PC-3 (cell line): ENCODE results near the gene RNF144B.

Experiments used
- EZH2 ChIP-seq: fragments of 300-600 bp; sonication (generic); IDR thresholded peaks from one replicate; pipeline ENCODE4 v1.6.1; 2017; ENCODE audit warnings: antibody characterized with exemption, mild to moderate bottlenecking, low read length; ENCODE audit not compliant: unreplicated experiment
- TF ChIP-seq, protein P1 (sequence below): fragments of 300-600 bp; sonication (generic); conservative IDR thresholded peaks from 2 replicates; pipeline ENCODE4 v1.5.1; 2017; ENCODE audit warnings: antibody characterized with exemption, low read depth, mild to moderate bottlenecking, low read length

DNA sequence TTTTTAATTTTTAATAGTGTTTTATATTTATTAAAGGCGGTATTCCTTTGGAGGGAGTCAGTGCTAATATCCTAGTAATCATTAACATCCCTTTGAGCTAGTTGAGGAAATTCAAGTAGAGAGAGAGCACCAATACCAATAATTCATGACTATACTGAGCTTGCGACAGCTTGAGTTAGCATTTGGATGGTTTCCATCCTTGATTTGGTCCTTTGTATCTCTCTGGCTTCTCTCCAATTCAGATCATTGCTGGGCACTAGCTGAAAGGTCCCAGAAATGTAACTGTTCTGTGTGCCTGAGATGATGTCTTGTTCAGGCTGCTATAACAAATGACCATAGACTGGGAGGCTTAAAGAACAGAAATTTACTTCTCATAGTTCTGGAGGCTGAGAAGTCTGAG, 77.0 kb downstream of the RNF144B start:
- TF ChIP-seq, protein P1, sequence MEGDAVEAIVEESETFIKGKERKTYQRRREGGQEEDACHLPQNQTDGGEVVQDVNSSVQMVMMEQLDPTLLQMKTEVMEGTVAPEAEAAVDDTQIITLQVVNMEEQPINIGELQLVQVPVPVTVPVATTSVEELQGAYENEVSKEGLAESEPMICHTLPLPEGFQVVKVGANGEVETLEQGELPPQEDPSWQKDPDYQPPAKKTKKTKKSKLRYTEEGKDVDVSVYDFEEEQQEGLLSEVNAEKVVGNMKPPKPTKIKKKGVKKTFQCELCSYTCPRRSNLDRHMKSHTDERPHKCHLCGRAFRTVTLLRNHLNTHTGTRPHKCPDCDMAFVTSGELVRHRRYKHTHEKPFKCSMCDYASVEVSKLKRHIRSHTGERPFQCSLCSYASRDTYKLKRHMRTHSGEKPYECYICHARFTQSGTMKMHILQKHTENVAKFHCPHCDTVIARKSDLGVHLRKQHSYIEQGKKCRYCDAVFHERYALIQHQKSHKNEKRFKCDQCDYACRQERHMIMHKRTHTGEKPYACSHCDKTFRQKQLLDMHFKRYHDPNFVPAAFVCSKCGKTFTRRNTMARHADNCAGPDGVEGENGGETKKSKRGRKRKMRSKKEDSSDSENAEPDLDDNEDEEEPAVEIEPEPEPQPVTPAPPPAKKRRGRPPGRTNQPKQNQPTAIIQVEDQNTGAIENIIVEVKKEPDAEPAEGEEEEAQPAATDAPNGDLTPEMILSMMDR, result no peak
- no peak for TF ChIP-seq EZH2
